HG02870 (cell line): ENCODE data around the gene IRX4.
"Not testable (repeated sequence)": the region's sequence is repeated elsewhere in the genome, so short reads cannot be mapped to it uniquely, and the experiment has no call there.

Experiments
- ATAC-seq: cut with Tn5 transposase; IDR thresholded peaks from one replicate; pipeline ENCODE4 v1.9.1; 2021; ENCODE audit warnings: mild to moderate bottlenecking, moderate library complexity; ENCODE audit not compliant: unreplicated experiment

IRX4 gene

DNA sequence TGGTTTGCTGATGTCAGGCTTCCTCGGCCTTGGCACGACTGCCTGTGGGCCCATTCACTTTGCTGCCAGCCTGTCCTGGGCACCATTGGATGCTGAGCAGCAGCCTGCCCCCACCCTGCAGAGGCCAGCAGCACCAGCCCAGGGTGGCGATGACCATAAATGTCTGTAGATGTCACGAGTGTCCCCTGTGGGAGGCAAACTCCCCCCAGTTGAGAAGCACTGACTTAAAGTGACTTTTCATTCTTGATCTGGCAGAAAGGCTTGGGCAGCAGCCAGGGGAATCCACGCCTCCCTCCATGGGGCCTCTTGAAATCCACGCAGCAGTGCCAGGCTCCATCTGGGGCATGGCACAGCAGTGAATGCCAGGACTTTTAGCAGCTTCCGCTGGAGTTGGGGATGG, 21.8 kb downstream of the IRX4 start:
- no peak for ATAC-seq

DNA sequence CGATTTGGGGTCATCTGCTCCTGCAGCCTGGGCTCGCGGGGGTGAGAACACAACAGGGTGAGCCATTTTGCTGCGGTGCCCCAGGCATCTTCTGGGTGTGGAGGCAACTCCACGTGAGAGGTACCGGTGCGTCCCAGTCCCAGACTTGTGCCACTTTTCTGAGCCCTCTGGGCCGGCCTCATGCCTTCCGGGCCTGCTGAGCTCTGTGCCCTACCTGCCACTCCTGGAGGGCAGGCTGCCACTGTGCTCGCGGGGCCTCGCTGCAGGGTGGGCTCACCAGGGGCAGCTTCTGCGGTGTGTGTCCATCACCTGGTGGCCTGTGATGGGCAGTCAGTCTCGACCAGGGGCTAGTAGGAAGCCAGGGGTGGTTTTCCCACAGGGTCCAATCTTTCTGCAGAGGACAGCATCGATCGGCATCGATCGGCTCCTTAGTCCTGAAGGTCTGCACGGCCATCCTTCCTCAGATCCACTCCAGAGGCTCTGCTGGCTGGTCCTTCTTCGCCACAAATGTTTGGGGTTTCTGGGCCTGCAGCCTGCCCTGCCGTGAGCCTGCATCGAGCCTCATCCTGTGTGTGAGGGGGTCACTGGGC, 22.6 kb downstream of the IRX4 start:
- ATAC-seq, result no peak

DNA sequence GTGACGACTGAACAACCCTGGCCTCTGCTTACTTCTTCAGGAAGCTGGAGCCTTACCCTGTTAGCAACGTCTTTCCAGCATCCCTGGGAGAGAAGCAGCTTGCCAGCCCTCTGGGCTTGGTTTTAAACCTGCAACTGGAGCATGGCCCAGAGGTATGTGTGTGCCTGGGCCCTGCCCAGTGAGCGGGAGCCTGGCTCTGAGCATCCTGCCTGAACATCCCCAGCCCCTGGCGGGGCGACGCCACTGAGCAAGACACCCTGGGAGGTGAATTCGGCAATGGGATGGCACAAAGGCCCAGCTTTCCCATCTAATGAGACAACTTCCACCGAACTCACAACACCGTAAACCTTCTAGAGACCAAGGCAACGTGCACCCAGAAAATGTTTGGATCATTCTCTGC, 23.6 kb downstream of the IRX4 start:
- ATAC-seq, result no peak

- ATAC-seq, result no peak
These were observed 24.3 kb downstream of the IRX4 start for GRCh38 chr5:1858436-1858835.

GRCh38 chr5:1857256-1857600, 25.5 kb downstream of the IRX4 start:
- ATAC-seq, result no peak

- no peak for ATAC-seq
These were observed 26.0 kb downstream of the IRX4 start for GRCh38 chr5:1856596-1857255.

DNA sequence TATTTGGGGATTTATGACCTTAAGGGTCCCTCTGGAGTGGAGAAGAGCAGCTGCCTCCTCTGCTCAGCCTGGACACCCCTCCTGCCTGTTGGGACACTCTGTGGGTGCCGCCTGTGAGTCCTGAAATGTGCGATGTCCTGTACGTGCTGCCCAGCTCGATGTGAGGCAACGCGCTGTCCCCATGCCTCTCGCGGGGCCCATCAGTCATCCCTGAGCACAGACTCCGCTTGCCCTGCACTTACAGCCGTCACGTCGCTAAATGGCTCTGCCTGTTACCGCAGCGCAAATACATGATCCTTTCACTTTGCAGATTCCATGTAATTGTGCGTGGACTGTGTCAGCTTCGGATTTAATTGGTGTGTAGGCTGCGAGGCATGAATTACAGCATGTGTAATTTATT, 27.1 kb downstream of the IRX4 start:
- ATAC-seq, result no peak

- no peak for ATAC-seq
These were observed 27.6 kb downstream of the IRX4 start for GRCh38 chr5:1855075-1855474.

DNA sequence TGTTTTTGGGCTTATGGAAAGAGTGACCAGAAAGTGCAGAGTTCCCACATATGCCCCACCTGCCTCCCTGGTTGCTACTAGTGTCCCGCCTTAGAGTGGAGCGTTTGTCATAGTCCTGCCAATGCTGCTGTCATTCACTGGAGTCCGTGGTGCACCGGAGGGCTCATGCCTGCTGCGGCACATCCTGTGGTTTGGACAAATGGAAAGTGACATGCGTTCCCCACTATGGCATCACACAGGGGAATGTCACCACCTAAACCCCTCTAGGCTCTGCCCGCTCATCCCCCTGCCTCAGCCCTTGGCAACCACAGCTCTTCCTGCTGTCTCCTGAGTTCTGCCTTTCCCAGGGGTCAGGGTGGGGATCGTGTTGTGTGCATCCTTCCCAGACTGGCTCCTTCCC, 29.2 kb downstream of the IRX4 start:
- no peak for ATAC-seq

GRCh38 chr5:1852324-1852947, 30.3 kb downstream of the IRX4 start:
- no peak for ATAC-seq

- no peak for ATAC-seq
These were observed 31.3 kb downstream of the IRX4 start for GRCh38 chr5:1851290-1851934.

- no peak for ATAC-seq
These were observed 32.2 kb downstream of the IRX4 start for GRCh38 chr5:1850324-1851154.

GRCh38 chr5:1847611-1848010, 35.1 kb downstream of the IRX4 start:
- ATAC-seq, result no peak

- ATAC-seq, result no peak
These were observed 35.7 kb downstream of the IRX4 start for GRCh38 chr5:1847056-1847455.

GRCh38 chr5:1846583-1846982, 36.1 kb downstream of the IRX4 start:
- no peak for ATAC-seq

GRCh38 chr5:1845696-1846095, 37.0 kb downstream of the IRX4 start:
- ATAC-seq, result no peak

- ATAC-seq, result no peak
These were observed 37.9 kb downstream of the IRX4 start for GRCh38 chr5:1844708-1845436.

DNA sequence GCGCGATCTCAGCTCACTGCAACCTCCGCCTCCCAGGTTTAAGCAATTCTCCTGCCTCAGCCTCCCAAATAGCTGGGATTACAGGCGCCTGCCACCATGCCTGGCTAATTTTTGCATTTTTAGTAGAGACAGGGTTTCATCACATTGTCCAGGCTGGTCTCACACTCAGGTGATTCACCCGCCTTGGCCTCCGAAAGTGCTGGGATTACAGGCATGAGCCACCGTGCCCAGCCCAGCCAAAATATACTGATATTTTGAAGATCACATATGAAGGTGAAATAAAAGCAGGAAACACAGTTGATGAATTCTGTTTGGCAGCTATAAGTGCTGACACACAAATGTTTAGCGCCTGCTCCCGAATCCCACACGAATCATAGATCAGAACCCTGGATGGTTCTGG, 39.0 kb downstream of the IRX4 start:
- not testable (repeated sequence) for ATAC-seq

DNA sequence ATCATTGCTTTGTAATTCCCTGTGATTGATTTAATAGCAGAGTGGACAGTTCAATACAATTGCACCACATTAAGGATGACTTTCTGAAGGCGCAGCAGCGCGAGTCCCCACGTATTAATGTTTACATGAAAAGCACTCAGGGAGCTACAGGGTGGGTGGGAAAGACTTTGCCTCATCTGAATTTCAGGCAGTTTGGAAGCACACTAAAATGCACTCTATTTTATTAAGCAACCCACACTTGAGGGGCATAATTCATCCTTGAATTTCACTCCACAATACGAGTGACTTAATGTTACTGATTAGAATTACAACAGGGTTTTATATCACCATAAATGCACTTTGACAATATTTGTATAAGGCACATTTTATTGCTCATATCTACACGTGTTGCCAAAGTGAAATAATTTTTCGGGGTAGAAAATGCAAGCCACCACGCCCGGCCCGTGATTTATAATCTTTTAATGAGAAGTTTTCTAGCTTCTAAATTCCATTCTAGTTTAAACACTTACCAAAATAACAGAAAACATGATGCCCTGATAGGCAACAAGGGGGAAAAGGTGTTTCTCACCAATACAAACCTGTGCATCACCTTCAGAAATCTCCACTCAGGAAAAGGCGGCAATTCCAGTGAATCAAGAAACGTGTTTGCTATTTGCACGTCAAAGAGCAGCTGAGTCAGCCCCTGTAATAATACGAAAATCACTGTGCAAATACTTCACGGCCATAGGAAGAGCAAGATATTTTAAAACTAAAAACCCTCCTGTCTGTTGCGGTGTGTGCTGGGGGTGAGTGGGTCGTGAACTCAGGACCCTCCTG, 40.5 kb downstream of the IRX4 start:
- no peak for ATAC-seq
